GM23338 (cell line): ENCODE results near the gene COQ8B. TPM values are rescaled to one million over a fixed set of nuclear protein-coding genes. Genes with fewer than 3 reads are reported as not detected.

Experiments used
- ATAC-seq: fragments of 200-7000 bp; cut with Tn5 transposase; 3 replicates; pipeline ENCODE4 v1.9.1; 2020
- DNase-seq: peaks from one replicate; pipeline ENCODE4 v3.0.0-alpha.2; 2015; ENCODE audit warnings: low spot score
- H2AFZ ChIP-seq: fragments of 200-600 bp; sonication (generic); 2 replicates; pipeline ENCODE4 v1.8.0; 2016; ENCODE audit warnings: antibody characterized with exemption, mild to moderate bottlenecking, moderate library complexity
- H3F3A ChIP-seq: fragments of 200-600 bp; sonication (generic); replicated peaks from 2 replicates; pipeline ENCODE4 v1.8.0; 2017; ENCODE audit warnings: antibody characterized with exemption, mixed run types, low read depth
- H3K27ac ChIP-seq: fragments of 200-600 bp; sonication (generic); 2 replicates; pipeline ENCODE4 v1.6.1; 2016; ENCODE audit warnings: low read depth
- H3K27me3 ChIP-seq: fragments of 200-600 bp; sonication (generic); 2 replicates; pipeline ENCODE4 v1.8.0; 2016; ENCODE audit warnings: mild to moderate bottlenecking, mixed run types, moderate library complexity; ENCODE audit not compliant: insufficient read depth
- H3K36me3 ChIP-seq: fragments of 200-600 bp; sonication (generic); 2 replicates; pipeline ENCODE4 v1.8.0; 2016; ENCODE audit warnings: mild to moderate bottlenecking; ENCODE audit not compliant: insufficient read depth
- H3K4me1 ChIP-seq: fragments of 200-600 bp; sonication (generic); 2 replicates; pipeline ENCODE4 v1.8.0; 2016; ENCODE audit warnings: mild to moderate bottlenecking, moderate library complexity; ENCODE audit not compliant: insufficient read depth
- H3K4me2 ChIP-seq: fragments of 200-600 bp; sonication (generic); 2 replicates; pipeline ENCODE4 v1.7.1; 2017; ENCODE audit warnings: mixed run types
- H3K4me3 ChIP-seq: fragments of 200-600 bp; sonication (generic); 2 replicates; pipeline ENCODE4 v1.6.1; 2016; ENCODE audit warnings: mixed run types
- H3K79me2 ChIP-seq: fragments of 200-600 bp; sonication (generic); replicated peaks from 2 replicates; pipeline ENCODE4 v1.8.0; 2017; ENCODE audit warnings: mild to moderate bottlenecking; ENCODE audit not compliant: insufficient read depth
- H3K9me2 ChIP-seq: fragments of 200-600 bp; sonication (generic); 2 replicates; pipeline ENCODE4 v1.8.0; 2017; ENCODE audit not compliant: insufficient read depth
- H4K20me1 ChIP-seq: fragments of 200-600 bp; sonication (generic); replicated peaks from 2 replicates; pipeline ENCODE4 v1.8.0; 2017; ENCODE audit warnings: mild to moderate bottlenecking; ENCODE audit not compliant: insufficient read depth
- H3K27ac Mint-ChIP-seq: 2 replicates; pipeline ENCODE4 v1.8.0; 2020; ENCODE audit warnings: inconsistent platforms, mild to moderate bottlenecking, moderate library complexity, mixed read lengths
- H3K27me3 Mint-ChIP-seq: 3 replicates; pipeline ENCODE4 v1.8.0; 2022; ENCODE audit warnings: low read depth, mild to moderate bottlenecking, moderate library complexity, mixed read lengths, inconsistent platforms; ENCODE audit not compliant: insufficient read depth, poor library complexity
- H3K36me3 Mint-ChIP-seq: 3 replicates; pipeline ENCODE4 v1.8.0; 2021; ENCODE audit warnings: low read depth, mild to moderate bottlenecking, inconsistent platforms, moderate library complexity, mixed read lengths
- H3K4me1 Mint-ChIP-seq: 3 replicates; pipeline ENCODE4 v1.8.0; 2020; ENCODE audit warnings: mild to moderate bottlenecking, inconsistent platforms, mixed read lengths
- H3K4me3 Mint-ChIP-seq: 3 replicates; pipeline ENCODE4 v1.8.0; 2021; ENCODE audit warnings: moderate library complexity, mild to moderate bottlenecking, inconsistent platforms, mixed read lengths
- H3K9me3 Mint-ChIP-seq: 3 replicates; pipeline ENCODE4 v1.8.0; 2020; ENCODE audit warnings: moderate library complexity, mild to moderate bottlenecking, inconsistent platforms, mixed read lengths
- CREB1 ChIP-seq: fragments of 250-450 bp; sonication (Bioruptor Pico); IDR thresholded peaks from 2 replicates; pipeline ENCODE4 v1.5.0; 2020; ENCODE audit warnings: low read depth, mild to moderate bottlenecking, moderate library complexity
- CTCF ChIP-seq, 2 experiments: fragments of 200-600 bp in 1 of 2; sonication (generic) in 1 of 2; conservative IDR thresholded peaks; 2 replicates each; pipeline versions ENCODE4 v1.5.1 to v1.6.1; 2016 to 2017; ENCODE audit warnings: antibody characterized with exemption in 2 of 2, low read depth in 2 of 2, mild to moderate bottlenecking in 2 of 2, moderate library complexity in 1 of 2
- ETS1 ChIP-seq: IDR thresholded peaks from 2 replicates; pipeline ENCODE4 v1.6.1; 2016; ENCODE audit warnings: antibody characterized with exemption
- EZH2 ChIP-seq: fragments of 200-600 bp; sonication (generic); IDR thresholded peaks from one replicate; pipeline ENCODE4 v1.8.0; 2017; ENCODE audit warnings: antibody characterized with exemption, mild to moderate bottlenecking, low read depth; ENCODE audit not compliant: unreplicated experiment
- JUNB ChIP-seq: IDR thresholded peaks from one replicate; pipeline ENCODE4 v1.6.1; 2016; ENCODE audit warnings: antibody characterized with exemption; ENCODE audit not compliant: unreplicated experiment
- STAT1 ChIP-seq: IDR thresholded peaks from one replicate; pipeline ENCODE4 v1.6.1; 2016; ENCODE audit warnings: antibody characterized with exemption; ENCODE audit not compliant: unreplicated experiment
- ZNF114 ChIP-seq: fragments of 250-450 bp; sonication (Bioruptor Pico); IDR thresholded peaks from 2 replicates; pipeline ENCODE4 v1.5.0; 2020; ENCODE audit warnings: mild to moderate bottlenecking, moderate library complexity
- ZNF331 ChIP-seq: fragments of 250-450 bp; sonication (Bioruptor Pico); IDR thresholded peaks from 2 replicates; pipeline ENCODE4 v1.5.0; 2020; ENCODE audit warnings: low read depth, mild to moderate bottlenecking, moderate library complexity
- polyA plus RNA-seq: library from polyadenylated mRNA; unstranded; fragments of >200 nt; fragmentation: Nextera tagmentation; extraction: Ambion mirVana; gene quantifications from 2 replicates; pipeline ENCODE4 v1.2.1, GENCODE V29; 2016
- total RNA-seq: library from RNA; depleted of rRNA; stranded (reverse); fragments of >200 nt; shearing (Covaris generic); gene quantifications from 2 replicates; pipeline ENCODE4 v1.2.3, GENCODE V29; 2014
- TF ChIP-seq, protein P1 (sequence below): fragments of 250-450 bp; sonication (Bioruptor Pico); IDR thresholded peaks from 2 replicates; pipeline ENCODE4 v1.5.0; 2020; ENCODE audit warnings: mild to moderate bottlenecking, moderate library complexity
- TF ChIP-seq, protein P2 (sequence below): IDR thresholded peaks from one replicate; pipeline ENCODE4 v1.6.1; 2018; ENCODE audit warnings: antibody characterized with exemption; ENCODE audit not compliant: unreplicated experiment

The COQ8B gene
- total and polyA plus RNA-seq, 2 experiments from 2014 or later = 13.9 to 59.6 TPM

GRCh38 chr19:40685016-40685526 is 31.6 kb downstream of the COQ8B start:
- no peaks in the 10 kb centered on the region for H3F3A ChIP-seq
- no peak overlapping the region for H3K4me3 ChIP-seq
- no peaks in the 10 kb centered on the region; the same call in 2 of the 3 replicates for H3K9me3 Mint-ChIP-seq
- no peak overlapping the region for H3K27ac ChIP-seq
- H3K27me3 Mint-ChIP-seq = peaks cover 8% of the 10 kb centered on the region
- H4K20me1 ChIP-seq = peaks cover 8% of the 10 kb centered on the region
- no peak overlapping the region for H2AFZ ChIP-seq
- no peak for ATAC-seq
- no peak overlapping the region for H3K4me2 ChIP-seq
- H3K9me2 ChIP-seq = no peaks in the 10 kb centered on the region
- H3K36me3 Mint-ChIP-seq = peaks cover 35% of the 10 kb centered on the region
- no peak overlapping the region for H3K4me3 Mint-ChIP-seq
- no peaks in the 10 kb centered on the region for H3K27me3 ChIP-seq
- no peaks in the 10 kb centered on the region for H3K4me1 Mint-ChIP-seq
- peaks cover 18% of the 10 kb centered on the region for H3K79me2 ChIP-seq
- no peak overlapping the region for H3K27ac Mint-ChIP-seq
- H3K36me3 ChIP-seq = 0 out of 2 replicates have a peak, but pooled peaks cover 3% of the 10 kb centered on the region
- no peak for DNase-seq
- no peaks in the 10 kb centered on the region for H3K4me1 ChIP-seq
- no peak for TF ChIP-seq STAT1
- TF ChIP-seq CTCF (conservative IDR thresholded peaks at IDR 0.05; ENCODE audit: low read depth in 2 of 2) = no peak
- TF ChIP-seq ETS1 = no peak
- TF ChIP-seq, protein P1, sequence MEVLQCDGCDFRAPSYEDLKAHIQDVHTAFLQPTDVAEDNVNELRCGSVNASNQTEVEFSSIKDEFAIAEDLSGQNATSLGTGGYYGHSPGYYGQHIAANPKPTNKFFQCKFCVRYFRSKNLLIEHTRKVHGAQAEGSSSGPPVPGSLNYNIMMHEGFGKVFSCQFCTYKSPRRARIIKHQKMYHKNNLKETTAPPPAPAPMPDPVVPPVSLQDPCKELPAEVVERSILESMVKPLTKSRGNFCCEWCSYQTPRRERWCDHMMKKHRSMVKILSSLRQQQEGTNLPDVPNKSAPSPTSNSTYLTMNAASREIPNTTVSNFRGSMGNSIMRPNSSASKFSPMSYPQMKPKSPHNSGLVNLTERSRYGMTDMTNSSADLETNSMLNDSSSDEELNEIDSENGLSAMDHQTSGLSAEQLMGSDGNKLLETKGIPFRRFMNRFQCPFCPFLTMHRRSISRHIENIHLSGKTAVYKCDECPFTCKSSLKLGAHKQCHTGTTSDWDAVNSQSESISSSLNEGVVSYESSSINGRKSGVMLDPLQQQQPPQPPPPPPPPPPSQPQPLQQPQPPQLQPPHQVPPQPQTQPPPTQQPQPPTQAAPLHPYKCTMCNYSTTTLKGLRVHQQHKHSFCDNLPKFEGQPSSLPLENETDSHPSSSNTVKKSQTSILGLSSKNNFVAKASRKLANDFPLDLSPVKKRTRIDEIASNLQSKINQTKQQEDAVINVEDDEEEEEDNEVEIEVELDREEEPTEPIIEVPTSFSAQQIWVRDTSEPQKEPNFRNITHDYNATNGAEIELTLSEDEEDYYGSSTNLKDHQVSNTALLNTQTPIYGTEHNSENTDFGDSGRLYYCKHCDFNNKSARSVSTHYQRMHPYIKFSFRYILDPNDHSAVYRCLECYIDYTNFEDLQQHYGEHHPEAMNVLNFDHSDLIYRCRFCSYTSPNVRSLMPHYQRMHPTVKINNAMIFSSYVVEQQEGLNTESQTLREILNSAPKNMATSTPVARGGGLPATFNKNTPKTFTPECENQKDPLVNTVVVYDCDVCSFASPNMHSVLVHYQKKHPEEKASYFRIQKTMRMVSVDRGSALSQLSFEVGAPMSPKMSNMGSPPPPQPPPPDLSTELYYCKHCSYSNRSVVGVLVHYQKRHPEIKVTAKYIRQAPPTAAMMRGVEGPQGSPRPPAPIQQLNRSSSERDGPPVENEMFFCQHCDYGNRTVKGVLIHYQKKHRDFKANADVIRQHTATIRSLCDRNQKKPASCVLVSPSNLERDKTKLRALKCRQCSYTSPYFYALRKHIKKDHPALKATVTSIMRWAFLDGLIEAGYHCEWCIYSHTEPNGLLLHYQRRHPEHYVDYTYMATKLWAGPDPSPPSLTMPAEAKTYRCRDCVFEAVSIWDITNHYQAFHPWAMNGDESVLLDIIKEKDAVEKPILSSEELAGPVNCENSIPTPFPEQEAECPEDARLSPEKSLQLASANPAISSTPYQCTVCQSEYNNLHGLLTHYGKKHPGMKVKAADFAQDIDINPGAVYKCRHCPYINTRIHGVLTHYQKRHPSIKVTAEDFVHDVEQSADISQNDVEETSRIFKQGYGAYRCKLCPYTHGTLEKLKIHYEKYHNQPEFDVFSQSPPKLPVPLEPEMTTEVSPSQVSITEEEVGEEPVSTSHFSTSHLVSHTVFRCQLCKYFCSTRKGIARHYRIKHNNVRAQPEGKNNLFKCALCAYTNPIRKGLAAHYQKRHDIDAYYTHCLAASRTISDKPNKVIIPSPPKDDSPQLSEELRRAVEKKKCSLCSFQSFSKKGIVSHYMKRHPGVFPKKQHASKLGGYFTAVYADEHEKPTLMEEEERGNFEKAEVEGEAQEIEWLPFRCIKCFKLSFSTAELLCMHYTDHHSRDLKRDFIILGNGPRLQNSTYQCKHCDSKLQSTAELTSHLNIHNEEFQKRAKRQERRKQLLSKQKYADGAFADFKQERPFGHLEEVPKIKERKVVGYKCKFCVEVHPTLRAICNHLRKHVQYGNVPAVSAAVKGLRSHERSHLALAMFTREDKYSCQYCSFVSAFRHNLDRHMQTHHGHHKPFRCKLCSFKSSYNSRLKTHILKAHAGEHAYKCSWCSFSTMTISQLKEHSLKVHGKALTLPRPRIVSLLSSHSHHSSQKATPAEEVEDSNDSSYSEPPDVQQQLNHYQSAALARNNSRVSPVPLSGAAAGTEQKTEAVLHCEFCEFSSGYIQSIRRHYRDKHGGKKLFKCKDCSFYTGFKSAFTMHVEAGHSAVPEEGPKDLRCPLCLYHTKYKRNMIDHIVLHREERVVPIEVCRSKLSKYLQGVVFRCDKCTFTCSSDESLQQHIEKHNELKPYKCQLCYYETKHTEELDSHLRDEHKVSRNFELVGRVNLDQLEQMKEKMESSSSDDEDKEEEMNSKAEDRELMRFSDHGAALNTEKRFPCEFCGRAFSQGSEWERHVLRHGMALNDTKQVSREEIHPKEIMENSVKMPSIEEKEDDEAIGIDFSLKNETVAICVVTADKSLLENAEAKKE (CRISPR knock-in tag) = no peak
- TF ChIP-seq, protein P2, sequence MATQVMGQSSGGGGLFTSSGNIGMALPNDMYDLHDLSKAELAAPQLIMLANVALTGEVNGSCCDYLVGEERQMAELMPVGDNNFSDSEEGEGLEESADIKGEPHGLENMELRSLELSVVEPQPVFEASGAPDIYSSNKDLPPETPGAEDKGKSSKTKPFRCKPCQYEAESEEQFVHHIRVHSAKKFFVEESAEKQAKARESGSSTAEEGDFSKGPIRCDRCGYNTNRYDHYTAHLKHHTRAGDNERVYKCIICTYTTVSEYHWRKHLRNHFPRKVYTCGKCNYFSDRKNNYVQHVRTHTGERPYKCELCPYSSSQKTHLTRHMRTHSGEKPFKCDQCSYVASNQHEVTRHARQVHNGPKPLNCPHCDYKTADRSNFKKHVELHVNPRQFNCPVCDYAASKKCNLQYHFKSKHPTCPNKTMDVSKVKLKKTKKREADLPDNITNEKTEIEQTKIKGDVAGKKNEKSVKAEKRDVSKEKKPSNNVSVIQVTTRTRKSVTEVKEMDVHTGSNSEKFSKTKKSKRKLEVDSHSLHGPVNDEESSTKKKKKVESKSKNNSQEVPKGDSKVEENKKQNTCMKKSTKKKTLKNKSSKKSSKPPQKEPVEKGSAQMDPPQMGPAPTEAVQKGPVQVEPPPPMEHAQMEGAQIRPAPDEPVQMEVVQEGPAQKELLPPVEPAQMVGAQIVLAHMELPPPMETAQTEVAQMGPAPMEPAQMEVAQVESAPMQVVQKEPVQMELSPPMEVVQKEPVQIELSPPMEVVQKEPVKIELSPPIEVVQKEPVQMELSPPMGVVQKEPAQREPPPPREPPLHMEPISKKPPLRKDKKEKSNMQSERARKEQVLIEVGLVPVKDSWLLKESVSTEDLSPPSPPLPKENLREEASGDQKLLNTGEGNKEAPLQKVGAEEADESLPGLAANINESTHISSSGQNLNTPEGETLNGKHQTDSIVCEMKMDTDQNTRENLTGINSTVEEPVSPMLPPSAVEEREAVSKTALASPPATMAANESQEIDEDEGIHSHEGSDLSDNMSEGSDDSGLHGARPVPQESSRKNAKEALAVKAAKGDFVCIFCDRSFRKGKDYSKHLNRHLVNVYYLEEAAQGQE = no peak
- TF ChIP-seq ZNF114 (CRISPR knock-in tag) = no peak
- TF ChIP-seq JUNB = no peak
- no peak for TF ChIP-seq CREB1
- no peak for TF ChIP-seq ZNF331
- no peak for TF ChIP-seq EZH2
